ENCODE data around the gene AK8.

Gene AK8

DNA sequence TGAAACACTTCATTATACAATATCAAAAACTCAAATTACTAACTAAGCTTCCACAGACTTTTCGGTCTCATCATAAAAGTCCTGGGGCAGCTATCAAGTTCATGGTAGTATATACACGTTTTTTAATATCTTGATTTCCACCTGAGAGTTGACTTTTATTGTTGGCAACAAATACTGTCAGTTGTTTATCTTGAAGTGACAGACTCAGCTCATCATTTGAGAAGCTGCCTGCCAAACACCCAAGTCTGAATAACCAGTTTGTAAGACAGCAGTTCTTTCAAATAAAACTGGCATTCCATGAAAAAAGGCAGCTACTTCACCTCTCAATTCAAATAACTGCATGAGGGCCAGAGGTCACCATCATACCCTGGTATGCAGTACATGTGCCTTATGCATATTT is 31.2 kb upstream of the AK8 start (continued):
- TF ChIP-seq, protein P1, sequence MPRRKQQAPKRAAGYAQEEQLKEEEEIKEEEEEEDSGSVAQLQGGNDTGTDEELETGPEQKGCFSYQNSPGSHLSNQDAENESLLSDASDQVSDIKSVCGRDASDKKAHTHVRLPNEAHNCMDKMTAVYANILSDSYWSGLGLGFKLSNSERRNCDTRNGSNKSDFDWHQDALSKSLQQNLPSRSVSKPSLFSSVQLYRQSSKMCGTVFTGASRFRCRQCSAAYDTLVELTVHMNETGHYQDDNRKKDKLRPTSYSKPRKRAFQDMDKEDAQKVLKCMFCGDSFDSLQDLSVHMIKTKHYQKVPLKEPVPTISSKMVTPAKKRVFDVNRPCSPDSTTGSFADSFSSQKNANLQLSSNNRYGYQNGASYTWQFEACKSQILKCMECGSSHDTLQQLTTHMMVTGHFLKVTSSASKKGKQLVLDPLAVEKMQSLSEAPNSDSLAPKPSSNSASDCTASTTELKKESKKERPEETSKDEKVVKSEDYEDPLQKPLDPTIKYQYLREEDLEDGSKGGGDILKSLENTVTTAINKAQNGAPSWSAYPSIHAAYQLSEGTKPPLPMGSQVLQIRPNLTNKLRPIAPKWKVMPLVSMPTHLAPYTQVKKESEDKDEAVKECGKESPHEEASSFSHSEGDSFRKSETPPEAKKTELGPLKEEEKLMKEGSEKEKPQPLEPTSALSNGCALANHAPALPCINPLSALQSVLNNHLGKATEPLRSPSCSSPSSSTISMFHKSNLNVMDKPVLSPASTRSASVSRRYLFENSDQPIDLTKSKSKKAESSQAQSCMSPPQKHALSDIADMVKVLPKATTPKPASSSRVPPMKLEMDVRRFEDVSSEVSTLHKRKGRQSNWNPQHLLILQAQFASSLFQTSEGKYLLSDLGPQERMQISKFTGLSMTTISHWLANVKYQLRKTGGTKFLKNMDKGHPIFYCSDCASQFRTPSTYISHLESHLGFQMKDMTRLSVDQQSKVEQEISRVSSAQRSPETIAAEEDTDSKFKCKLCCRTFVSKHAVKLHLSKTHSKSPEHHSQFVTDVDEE (CRISPR knock-in tag; IDR thresholded peaks at IDR 0.05): no peak
- no peak for TF ChIP-seq ZC3H10 (CRISPR knock-in tag; IDR thresholded peaks at IDR 0.05)
- TF ChIP-seq TCF4 (CRISPR knock-in tag; IDR thresholded peaks at IDR 0.05; ENCODE audit: borderline replicate concordance): no peak
- no peak for TF ChIP-seq ARNTL (CRISPR knock-in tag; IDR thresholded peaks at IDR 0.05; ENCODE audit: borderline replicate concordance, low read depth)
- TF ChIP-seq, protein P2, sequence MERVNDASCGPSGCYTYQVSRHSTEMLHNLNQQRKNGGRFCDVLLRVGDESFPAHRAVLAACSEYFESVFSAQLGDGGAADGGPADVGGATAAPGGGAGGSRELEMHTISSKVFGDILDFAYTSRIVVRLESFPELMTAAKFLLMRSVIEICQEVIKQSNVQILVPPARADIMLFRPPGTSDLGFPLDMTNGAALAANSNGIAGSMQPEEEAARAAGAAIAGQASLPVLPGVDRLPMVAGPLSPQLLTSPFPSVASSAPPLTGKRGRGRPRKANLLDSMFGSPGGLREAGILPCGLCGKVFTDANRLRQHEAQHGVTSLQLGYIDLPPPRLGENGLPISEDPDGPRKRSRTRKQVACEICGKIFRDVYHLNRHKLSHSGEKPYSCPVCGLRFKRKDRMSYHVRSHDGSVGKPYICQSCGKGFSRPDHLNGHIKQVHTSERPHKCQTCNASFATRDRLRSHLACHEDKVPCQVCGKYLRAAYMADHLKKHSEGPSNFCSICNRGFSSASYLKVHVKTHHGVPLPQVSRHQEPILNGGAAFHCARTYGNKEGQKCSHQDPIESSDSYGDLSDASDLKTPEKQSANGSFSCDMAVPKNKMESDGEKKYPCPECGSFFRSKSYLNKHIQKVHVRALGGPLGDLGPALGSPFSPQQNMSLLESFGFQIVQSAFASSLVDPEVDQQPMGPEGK (CRISPR knock-in tag; IDR thresholded peaks at IDR 0.05; ENCODE audit: borderline replicate concordance): no peak
- TF ChIP-seq RARB (CRISPR knock-in tag; IDR thresholded peaks at IDR 0.05): no peak
- no peak for TF ChIP-seq BACH2 (CRISPR knock-in tag; IDR thresholded peaks at IDR 0.05; ENCODE audit: borderline replicate concordance)
- TF ChIP-seq ISL1 (CRISPR knock-in tag; IDR thresholded peaks at IDR 0.05): no peak
- TF ChIP-seq ESRRG (CRISPR knock-in tag; IDR thresholded peaks at IDR 0.05): no peak

DNA sequence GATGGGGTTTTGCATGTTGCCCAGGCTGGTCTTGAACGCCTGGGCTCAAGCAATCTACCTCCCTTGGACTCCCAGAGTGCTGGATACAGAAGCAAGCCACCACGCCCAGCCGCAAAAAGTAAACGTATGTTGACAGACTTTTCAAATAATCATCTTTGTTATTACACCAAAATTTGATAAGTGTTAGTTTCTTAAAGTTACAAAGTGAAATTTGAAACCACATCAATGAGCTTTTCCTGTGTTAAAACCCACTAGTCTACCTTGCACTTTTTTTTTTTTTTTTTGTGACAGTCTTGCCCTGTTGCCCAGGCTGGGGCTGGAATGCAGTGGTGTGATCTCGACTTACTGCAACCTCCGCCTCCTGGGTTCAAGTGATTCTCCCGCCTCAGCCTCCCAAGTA is 30.6 kb upstream of the AK8 start:
- TF ChIP-seq SNAI2 (CRISPR knock-in tag; IDR thresholded peaks at IDR 0.05) (no peak), ZNF70 (CRISPR knock-in tag; IDR thresholded peaks at IDR 0.05) (no peak), BACH2 (CRISPR knock-in tag; IDR thresholded peaks at IDR 0.05; ENCODE audit: borderline replicate concordance) (no peak), PPARA (CRISPR knock-in tag; IDR thresholded peaks at IDR 0.05; ENCODE audit: borderline replicate concordance) (no peak)
- TF ChIP-seq, protein P3, sequence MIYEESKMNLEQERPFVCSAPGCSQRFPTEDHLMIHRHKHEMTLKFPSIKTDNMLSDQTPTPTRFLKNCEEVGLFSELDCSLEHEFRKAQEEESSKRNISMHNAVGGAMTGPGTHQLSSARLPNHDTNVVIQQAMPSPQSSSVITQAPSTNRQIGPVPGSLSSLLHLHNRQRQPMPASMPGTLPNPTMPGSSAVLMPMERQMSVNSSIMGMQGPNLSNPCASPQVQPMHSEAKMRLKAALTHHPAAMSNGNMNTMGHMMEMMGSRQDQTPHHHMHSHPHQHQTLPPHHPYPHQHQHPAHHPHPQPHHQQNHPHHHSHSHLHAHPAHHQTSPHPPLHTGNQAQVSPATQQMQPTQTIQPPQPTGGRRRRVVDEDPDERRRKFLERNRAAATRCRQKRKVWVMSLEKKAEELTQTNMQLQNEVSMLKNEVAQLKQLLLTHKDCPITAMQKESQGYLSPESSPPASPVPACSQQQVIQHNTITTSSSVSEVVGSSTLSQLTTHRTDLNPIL (CRISPR knock-in tag; IDR thresholded peaks at IDR 0.05; ENCODE audit: low read depth): no peak
- TF ChIP-seq, protein P1 (CRISPR knock-in tag; IDR thresholded peaks at IDR 0.05): no peak
- no peak for ATAC-seq

DNA sequence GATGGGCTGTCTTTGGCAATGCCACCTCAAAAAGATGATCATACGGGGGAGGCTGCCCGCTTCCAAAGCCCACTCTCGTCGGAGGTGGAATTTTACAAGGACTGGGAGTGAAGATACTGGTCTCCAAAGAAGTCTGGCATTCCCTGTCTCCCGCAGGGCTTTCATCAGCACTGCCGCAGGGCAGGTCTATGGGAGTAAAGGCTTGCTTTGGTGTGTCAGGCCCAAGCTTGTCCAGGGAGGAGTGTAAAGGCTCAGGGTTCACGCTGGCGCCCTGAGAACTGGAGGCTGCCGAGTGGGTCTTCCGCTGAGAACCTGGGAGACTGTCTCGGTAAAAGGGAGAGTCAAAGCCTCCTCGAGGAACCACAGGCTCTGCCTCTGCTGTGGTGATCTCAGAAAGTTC is 27.6 kb upstream of the AK8 start:
- TF ChIP-seq CSDC2 (CRISPR knock-in tag; IDR thresholded peaks at IDR 0.05): no peak
- TF ChIP-seq BACH2 (CRISPR knock-in tag; IDR thresholded peaks at IDR 0.05; ENCODE audit: borderline replicate concordance): no peak
- TF ChIP-seq ZNF70 (CRISPR knock-in tag; IDR thresholded peaks at IDR 0.05): no peak
- TF ChIP-seq, protein P4, sequence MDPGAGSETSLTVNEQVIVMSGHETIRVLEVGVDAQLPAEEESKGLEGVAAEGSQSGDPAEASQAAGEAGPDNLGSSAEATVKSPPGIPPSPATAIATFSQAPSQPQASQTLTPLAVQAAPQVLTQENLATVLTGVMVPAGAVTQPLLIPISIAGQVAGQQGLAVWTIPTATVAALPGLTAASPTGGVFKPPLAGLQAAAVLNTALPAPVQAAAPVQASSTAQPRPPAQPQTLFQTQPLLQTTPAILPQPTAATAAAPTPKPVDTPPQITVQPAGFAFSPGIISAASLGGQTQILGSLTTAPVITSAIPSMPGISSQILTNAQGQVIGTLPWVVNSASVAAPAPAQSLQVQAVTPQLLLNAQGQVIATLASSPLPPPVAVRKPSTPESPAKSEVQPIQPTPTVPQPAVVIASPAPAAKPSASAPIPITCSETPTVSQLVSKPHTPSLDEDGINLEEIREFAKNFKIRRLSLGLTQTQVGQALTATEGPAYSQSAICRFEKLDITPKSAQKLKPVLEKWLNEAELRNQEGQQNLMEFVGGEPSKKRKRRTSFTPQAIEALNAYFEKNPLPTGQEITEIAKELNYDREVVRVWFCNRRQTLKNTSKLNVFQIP (CRISPR knock-in tag; IDR thresholded peaks at IDR 0.05; ENCODE audit: borderline replicate concordance, low read depth): no peak
- TF ChIP-seq OSR1 (CRISPR knock-in tag; IDR thresholded peaks at IDR 0.05): no peak
- no peak for TF ChIP-seq PPARA (CRISPR knock-in tag; IDR thresholded peaks at IDR 0.05; ENCODE audit: borderline replicate concordance)
- no peak for TF ChIP-seq ZC3H10 (CRISPR knock-in tag; IDR thresholded peaks at IDR 0.05)
- no peak for TF ChIP-seq ZNF8 (CRISPR knock-in tag; IDR thresholded peaks at IDR 0.05)
- TF ChIP-seq ZFP3 (CRISPR knock-in tag; IDR thresholded peaks at IDR 0.05): no peak
- TF ChIP-seq GLIS3 (CRISPR knock-in tag; IDR thresholded peaks at IDR 0.05): no peak
- no peak for TF ChIP-seq ZNF565 (CRISPR knock-in tag; conservative IDR thresholded peaks at IDR 0.05; ENCODE audit: low read depth)
- TF ChIP-seq, protein P5, sequence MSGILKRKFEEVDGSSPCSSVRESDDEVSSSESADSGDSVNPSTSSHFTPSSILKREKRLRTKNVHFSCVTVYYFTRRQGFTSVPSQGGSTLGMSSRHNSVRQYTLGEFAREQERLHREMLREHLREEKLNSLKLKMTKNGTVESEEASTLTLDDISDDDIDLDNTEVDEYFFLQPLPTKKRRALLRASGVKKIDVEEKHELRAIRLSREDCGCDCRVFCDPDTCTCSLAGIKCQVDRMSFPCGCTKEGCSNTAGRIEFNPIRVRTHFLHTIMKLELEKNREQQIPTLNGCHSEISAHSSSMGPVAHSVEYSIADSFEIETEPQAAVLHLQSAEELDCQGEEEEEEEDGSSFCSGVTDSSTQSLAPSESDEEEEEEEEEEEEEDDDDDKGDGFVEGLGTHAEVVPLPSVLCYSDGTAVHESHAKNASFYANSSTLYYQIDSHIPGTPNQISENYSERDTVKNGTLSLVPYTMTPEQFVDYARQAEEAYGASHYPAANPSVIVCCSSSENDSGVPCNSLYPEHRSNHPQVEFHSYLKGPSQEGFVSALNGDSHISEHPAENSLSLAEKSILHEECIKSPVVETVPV (CRISPR knock-in tag; IDR thresholded peaks at IDR 0.05): no peak
- no peak for TF ChIP-seq ZFP30 (CRISPR knock-in tag; IDR thresholded peaks at IDR 0.05)
- no peak for TF ChIP-seq RARB (CRISPR knock-in tag; IDR thresholded peaks at IDR 0.05)
- no peak for TF ChIP-seq ISL1 (CRISPR knock-in tag; IDR thresholded peaks at IDR 0.05)
- ATAC-seq: no peak

All from SK-N-SH treated with all-trans-retinoic acid at 6 μM for 48 hours (cell line).